Fibroblast of the conjunctiva (primary cell): ENCODE results near the gene ZDHHC11B.
"Not testable (repeated sequence)": the region's sequence is repeated elsewhere in the genome, so short reads cannot be mapped to it uniquely, and the experiment has no call there.

ENCODE experiments used
- DNase-seq: peaks from one replicate; pipeline ENCODE4 v3.0.0-alpha.2; 2010; ENCODE audit warnings: low read depth

The ZDHHC11B gene

GRCh38 chr5:784428-785177, at the start of gene ZDHHC11B:
Gene ZDHHC11B (minus strand): TSS chr5:784729. CDS start chr5:766919, 17,810 bp downstream.
- not testable (repeated sequence) for DNase-seq

DNA sequence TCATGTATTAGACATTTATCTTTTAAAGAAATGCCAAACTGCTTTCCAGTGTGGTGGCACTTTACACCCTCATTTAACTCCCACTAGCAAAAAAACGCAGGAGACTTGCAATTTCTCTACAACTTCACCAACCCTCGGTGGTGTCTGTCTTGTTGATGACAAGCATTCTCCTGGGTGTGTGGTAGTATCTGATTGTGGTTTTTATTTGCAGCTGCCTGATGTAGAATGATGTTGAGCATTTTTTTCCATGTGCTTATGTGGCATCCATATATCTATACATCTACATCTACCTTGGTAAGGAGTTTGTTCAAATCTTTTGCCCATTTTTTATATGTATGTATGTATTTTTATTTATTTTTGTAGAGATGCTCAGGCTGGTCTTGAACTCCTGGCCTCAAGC, 49.5 kb upstream of the ZDHHC11B start:
- DNase-seq, result not testable (repeated sequence)

GRCh38 chr5:828194-828593, 43.7 kb upstream of the ZDHHC11B start:
- DNase-seq, result not testable (repeated sequence)

DNA sequence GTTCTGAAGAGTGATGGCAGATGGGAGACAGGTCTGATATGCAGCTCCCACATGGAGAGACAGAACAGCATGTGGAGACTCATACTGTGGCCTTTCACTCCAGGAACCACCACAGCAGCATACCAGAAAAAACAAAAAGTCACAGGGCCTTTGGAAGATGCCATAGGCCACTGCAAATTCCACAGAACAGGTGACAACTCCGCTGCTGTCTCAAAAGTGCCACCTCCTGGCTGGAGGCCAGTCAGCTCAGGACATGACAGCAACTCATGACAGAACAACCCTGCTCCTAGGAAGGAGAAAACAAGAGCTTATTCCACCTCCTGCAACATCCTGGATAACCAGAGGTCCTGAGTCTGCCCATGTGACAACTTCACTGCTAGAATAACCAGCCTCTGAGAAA, 41.0 kb upstream of the ZDHHC11B start:
- not testable (repeated sequence) for DNase-seq

DNA sequence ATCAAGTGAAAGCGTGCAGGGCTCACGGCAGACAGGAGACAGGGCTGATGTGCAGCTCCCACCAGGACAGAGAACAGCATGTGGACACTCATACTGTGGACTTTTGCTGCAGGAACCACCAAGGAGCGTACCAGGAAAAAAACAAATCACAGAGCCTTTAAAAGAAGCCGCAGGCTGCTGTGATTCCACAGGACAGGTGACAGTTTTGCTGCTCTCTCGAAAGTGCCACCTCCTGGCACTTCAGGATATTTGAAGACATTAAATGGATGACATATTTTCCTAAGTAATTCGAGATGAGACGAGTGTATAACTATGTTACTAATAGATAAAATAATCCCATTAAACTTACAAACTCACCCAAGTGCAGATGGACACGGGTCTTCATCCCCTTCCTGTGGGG, 37.0 kb upstream of the ZDHHC11B start:
- DNase-seq, result no peak

GRCh38 chr5:820245-820644, 35.7 kb upstream of the ZDHHC11B start:
- no peak for DNase-seq

GRCh38 chr5:819078-819477, 34.5 kb upstream of the ZDHHC11B start:
- DNase-seq, result no peak

- DNase-seq, result no peak
Measured at GRCh38 chr5:816176-816575, 31.6 kb upstream of the ZDHHC11B start.

- DNase-seq, result no peak
Measured at GRCh38 chr5:815449-815848, 30.9 kb upstream of the ZDHHC11B start.

- not testable (repeated sequence) for DNase-seq
Measured at GRCh38 chr5:813575-813974, 29.0 kb upstream of the ZDHHC11B start.

GRCh38 chr5:811384-811783, 26.9 kb upstream of the ZDHHC11B start:
- not testable (repeated sequence) for DNase-seq

DNA sequence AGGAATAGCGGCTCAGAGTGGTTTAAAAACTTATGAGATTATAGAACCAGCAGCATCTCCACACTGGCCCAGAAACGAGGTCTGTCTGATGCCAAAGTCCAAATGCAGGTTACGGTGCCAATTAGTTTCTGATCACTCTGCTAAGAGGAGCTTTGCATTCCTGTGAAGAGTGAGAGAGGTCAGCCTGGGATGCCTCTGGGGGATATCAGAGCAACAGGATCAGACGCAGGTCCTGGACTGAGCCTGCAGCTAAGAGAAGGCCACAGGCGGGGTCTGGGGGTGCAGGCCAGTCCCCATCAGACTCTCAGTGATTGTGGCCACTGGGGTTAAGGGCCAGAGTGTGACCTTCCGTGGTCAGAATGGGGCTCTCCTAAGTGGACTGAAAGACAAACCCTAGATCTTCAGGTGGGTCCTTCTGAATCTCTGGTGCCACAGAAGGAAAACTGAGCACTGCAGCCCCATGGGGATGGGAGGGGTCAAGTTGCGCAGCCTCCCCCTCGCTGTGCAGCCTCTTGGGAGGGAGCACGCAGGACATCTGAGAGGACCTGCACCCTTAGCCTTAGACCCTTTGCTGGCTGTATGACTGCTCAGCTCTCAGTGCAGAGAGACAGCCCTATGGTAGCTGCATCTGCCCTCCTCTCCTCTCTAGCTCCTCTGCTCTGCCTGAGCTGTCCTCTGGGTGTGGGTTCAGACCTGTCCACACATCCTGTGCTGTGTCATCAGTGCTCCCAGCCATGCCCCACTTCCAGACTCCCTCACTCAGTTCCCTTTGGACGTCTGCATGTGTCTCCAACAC, 23.4 kb upstream of the ZDHHC11B start:
- DNase-seq, result not testable (repeated sequence)

DNA sequence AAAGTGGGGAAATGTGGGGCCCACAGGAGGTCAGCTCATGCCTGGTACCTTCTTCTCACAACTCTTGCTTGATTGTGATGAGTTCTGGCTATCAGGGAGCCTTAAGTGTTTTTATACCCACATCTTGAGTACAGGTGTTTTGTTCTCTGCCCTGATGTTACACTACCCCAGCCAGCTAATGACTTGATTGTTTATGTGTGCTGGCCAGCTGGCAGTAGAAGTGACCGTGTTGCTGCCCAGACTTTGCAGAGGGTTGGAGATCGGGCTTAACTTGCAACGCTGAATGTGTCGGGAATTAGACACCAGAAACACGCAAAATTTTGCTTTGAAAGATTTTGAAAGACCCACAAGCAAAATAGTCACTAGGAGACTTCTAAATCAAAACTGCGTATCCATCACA, 16.9 kb upstream of the ZDHHC11B start:
- DNase-seq, result no peak

- DNase-seq, result not testable (repeated sequence)
Measured at GRCh38 chr5:801055-801454, 16.5 kb upstream of the ZDHHC11B start.

DNA sequence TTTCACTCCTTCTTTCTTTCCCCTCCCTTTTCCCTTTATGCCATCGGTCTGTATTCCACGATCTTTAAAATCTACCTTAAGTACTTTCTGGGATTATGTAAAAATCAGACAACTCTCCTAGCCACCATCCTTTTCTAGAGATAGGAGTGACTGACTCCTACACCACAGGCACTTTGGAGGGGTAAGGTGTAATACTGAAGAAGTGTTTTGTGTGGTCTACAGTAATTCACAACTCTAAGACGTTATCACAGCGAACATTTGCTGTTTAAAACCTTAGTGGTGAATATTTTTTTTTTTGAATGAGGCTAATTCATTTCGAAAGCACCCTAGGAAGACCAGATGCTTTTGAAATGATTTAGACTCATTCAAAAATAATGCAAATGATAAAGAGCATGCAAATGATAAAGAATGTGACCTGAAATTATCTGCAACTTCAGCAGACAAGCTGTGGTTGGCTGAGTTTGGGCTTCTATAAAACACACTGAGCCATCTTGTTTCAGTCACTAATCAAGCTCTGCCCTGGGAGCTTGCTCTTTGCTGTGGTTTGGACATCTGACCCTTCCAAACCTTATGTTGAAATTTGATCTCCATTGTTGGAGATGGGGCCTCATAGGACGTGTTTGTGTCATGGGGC, 14.1 kb upstream of the ZDHHC11B start:
- not testable (repeated sequence) for DNase-seq

GRCh38 chr5:797986-798385, 13.5 kb upstream of the ZDHHC11B start:
- DNase-seq, result not testable (repeated sequence)

GRCh38 chr5:795873-796272, 11.3 kb upstream of the ZDHHC11B start:
- DNase-seq, result not testable (repeated sequence)

DNA sequence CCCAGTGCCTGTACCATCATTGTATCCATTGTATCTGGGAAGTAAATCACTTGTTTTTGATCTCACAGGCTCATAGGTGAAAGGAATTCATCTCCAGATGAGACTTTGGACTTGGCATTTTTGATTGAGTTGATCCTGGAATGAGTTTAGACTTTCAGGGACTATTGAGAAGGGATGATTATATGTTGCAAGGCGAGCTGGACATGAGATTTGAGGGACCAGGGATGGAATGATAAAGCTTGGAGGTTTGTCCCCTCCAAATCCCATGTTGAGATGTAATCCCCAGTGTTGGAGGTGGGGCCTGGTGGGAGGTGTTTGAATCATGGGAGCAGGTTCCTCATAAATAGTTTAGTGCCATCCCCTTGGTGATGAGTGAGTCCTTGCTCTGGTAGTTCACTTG, 10.4 kb upstream of the ZDHHC11B start:
- DNase-seq, result not testable (repeated sequence)

DNA sequence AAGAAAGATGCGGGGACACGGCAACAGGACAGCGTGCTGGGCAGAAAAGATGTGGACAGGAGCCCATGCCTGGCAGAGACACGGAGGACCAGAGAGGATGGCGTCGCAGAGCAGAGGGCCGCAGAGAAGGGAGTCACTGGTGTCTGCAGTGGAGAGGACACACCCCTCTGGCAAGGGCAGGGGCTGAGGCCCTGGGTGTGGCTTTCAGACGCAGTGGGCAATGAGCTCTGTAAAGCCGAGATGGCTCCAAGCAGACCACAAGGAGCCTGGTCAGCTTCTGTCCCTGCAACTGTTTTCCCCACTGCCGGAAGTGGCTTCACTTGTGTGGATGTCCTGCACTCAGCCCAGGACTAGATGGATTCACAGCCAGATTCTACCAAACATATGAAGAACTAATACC, 4.2 kb upstream of the ZDHHC11B start:
- DNase-seq, result not testable (repeated sequence)

- not testable (repeated sequence) for DNase-seq
Measured at GRCh38 chr5:787857-788233, 3.3 kb upstream of the ZDHHC11B start.

DNA sequence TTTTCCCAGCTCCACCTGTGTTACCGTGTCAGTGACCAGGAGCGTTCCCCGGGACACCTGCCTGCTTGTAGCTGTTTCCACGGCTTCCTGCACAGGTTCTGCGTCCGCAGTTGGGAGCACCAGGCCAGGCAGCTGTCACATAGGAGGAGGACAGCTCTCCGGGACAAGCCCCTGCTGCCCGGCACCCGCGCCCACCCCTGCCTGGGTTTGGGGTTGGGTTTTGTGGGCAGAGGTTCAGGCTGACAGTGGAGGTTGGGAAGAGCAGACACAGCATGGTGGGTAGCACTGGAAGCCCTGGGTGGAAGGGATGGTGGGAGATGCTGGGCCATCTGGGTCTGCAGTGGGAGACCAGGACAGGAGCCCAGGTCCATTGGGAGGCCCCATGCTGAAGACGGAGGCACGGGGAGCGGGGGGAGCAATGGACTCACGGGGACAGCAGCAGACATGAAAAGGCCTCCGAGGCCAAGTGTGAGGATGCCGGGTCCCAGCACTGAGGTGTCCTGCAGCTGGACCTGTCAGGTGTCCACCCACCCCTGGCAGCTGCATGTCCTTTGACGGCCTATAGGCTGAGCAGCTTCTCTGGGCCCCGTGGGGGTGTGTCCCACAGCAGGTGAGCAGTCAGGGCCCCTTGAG, 2.8 kb upstream of the ZDHHC11B start:
- not testable (repeated sequence) for DNase-seq

- DNase-seq, result not testable (repeated sequence)
Measured at GRCh38 chr5:785181-785705, 714 bp upstream of the ZDHHC11B start.
